OCI-LY7 (cell line): ENCODE results near the gene ARL15.

Source experiments
- CTCF ChIP-seq: fragments of 200-600 bp; sonication (generic); conservative IDR thresholded peaks from 2 replicates; pipeline ENCODE4 v1.5.1; 2014; ENCODE audit warnings: mild to moderate bottlenecking, antibody characterized with exemption, low read length, moderate library complexity, mixed read lengths
- EZH2phosphoT487 ChIP-seq: fragments of 200-600 bp; sonication (generic); IDR thresholded peaks from 2 replicates; pipeline ENCODE4 v1.6.1; 2018; ENCODE audit warnings: low read depth, borderline replicate concordance, mild to moderate bottlenecking, mixed run types, antibody characterized with exemption, low read length, moderate library complexity, mixed read lengths

- TF ChIP-seq CTCF (no peak), EZH2phosphoT487 (no peak)
These were observed 359.8 kb downstream of the ARL15 start for GRCh38 chr5:53950621-53951020.
